ENCODE results near the gene SLC24A3.

The SLC24A3 gene

DNA sequence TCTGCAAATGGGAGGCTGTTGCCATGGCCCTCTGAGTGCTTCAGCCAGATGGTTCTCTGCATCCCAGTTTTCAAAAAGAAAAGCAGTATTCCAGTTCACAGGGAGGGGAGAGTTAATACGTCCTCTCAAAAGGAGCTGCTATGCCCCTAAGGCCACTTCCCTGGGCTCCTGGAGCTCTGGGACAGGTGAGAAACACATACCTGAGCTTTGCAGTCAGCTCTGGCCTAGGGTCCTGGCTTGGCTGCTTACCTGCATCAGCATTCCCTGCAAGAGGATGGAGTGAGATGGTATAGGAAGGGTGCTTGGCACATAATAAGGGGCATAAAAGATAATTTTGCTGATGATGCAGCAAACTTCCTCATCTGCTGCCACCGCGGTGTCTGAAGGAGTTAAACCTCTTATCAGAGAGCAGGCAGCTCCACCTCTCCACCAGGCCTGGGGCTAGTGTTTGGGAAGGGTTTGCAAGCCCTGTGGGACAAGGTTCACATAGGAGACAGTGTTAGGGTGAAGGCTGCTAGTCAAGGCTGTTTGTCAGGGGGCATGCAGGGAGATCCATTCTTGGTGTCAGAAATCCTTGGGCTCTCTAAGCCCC lies 62.7 kb downstream of the SLC24A3 start (continued):
- TF ChIP-seq, protein P1, sequence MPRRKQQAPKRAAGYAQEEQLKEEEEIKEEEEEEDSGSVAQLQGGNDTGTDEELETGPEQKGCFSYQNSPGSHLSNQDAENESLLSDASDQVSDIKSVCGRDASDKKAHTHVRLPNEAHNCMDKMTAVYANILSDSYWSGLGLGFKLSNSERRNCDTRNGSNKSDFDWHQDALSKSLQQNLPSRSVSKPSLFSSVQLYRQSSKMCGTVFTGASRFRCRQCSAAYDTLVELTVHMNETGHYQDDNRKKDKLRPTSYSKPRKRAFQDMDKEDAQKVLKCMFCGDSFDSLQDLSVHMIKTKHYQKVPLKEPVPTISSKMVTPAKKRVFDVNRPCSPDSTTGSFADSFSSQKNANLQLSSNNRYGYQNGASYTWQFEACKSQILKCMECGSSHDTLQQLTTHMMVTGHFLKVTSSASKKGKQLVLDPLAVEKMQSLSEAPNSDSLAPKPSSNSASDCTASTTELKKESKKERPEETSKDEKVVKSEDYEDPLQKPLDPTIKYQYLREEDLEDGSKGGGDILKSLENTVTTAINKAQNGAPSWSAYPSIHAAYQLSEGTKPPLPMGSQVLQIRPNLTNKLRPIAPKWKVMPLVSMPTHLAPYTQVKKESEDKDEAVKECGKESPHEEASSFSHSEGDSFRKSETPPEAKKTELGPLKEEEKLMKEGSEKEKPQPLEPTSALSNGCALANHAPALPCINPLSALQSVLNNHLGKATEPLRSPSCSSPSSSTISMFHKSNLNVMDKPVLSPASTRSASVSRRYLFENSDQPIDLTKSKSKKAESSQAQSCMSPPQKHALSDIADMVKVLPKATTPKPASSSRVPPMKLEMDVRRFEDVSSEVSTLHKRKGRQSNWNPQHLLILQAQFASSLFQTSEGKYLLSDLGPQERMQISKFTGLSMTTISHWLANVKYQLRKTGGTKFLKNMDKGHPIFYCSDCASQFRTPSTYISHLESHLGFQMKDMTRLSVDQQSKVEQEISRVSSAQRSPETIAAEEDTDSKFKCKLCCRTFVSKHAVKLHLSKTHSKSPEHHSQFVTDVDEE (CRISPR knock-in tag; IDR thresholded peaks at IDR 0.05), result no peak
- TF ChIP-seq ZC3H10 (CRISPR knock-in tag; IDR thresholded peaks at IDR 0.05) (no peak), ZFP30 (CRISPR knock-in tag; IDR thresholded peaks at IDR 0.05) (no peak), ZNF8 (CRISPR knock-in tag; IDR thresholded peaks at IDR 0.05) (no peak), ZFP3 (CRISPR knock-in tag; IDR thresholded peaks at IDR 0.05) (no peak), PPARA (CRISPR knock-in tag; IDR thresholded peaks at IDR 0.05; ENCODE audit: borderline replicate concordance) (no peak), ISL1 (CRISPR knock-in tag; IDR thresholded peaks at IDR 0.05) (no peak)

DNA sequence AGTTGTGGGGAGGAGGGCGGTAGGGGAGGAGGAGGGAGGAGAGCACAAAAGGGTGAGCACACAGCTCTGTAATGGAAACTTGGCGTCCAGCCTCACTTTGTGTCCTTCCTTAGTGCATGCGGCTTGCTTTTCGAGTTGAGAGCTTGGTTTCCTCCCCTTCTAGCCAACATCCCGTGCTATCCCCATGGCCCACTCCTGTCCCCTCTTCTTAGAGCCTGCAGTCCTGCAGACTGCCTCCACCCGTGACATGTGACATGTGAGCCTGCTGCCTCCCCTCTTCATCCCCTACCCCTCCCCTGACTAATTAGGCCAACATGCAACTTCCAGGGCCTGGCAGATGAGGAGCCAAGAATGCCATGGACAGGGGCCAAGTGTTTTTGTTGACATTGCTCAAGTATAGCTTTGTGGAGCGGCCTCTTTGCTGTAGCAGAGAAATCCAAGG lies 63.2 kb downstream of the SLC24A3 start:
- ATAC-seq, result no peak
- TF ChIP-seq, protein P2, sequence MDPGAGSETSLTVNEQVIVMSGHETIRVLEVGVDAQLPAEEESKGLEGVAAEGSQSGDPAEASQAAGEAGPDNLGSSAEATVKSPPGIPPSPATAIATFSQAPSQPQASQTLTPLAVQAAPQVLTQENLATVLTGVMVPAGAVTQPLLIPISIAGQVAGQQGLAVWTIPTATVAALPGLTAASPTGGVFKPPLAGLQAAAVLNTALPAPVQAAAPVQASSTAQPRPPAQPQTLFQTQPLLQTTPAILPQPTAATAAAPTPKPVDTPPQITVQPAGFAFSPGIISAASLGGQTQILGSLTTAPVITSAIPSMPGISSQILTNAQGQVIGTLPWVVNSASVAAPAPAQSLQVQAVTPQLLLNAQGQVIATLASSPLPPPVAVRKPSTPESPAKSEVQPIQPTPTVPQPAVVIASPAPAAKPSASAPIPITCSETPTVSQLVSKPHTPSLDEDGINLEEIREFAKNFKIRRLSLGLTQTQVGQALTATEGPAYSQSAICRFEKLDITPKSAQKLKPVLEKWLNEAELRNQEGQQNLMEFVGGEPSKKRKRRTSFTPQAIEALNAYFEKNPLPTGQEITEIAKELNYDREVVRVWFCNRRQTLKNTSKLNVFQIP (CRISPR knock-in tag; IDR thresholded peaks at IDR 0.05; ENCODE audit: borderline replicate concordance, low read depth), result no peak

DNA sequence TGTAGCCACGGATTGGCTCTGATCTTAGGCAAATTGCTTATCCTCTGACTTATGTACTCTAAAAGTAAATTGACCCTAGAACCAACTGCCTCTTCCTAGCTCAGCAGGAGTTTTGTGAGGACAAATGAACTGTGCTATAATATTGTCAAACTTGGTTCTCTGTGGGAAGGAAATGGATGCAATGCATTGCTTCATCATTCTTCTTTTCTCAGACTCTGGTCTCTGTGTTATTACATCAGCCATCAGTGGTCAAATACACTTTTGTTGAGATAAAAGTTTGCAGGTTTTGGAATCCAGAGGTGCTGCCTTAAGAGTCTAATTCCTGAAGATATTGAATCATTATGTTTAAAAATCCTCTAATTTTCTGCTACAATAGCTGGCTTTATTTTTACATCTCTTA lies 64.9 kb downstream of the SLC24A3 start:
- no peak for TF ChIP-seq ESRRG (CRISPR knock-in tag; IDR thresholded peaks at IDR 0.05)
- TF ChIP-seq CSDC2 (CRISPR knock-in tag; IDR thresholded peaks at IDR 0.05), result no peak
- TF ChIP-seq ARNTL (CRISPR knock-in tag; IDR thresholded peaks at IDR 0.05; ENCODE audit: borderline replicate concordance, low read depth), result no peak
- TF ChIP-seq, protein P3, sequence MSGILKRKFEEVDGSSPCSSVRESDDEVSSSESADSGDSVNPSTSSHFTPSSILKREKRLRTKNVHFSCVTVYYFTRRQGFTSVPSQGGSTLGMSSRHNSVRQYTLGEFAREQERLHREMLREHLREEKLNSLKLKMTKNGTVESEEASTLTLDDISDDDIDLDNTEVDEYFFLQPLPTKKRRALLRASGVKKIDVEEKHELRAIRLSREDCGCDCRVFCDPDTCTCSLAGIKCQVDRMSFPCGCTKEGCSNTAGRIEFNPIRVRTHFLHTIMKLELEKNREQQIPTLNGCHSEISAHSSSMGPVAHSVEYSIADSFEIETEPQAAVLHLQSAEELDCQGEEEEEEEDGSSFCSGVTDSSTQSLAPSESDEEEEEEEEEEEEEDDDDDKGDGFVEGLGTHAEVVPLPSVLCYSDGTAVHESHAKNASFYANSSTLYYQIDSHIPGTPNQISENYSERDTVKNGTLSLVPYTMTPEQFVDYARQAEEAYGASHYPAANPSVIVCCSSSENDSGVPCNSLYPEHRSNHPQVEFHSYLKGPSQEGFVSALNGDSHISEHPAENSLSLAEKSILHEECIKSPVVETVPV (CRISPR knock-in tag; IDR thresholded peaks at IDR 0.05), result no peak
- no peak for TF ChIP-seq ZNF565 (CRISPR knock-in tag; conservative IDR thresholded peaks at IDR 0.05; ENCODE audit: low read depth)
- no peak for TF ChIP-seq ZFP30 (CRISPR knock-in tag; IDR thresholded peaks at IDR 0.05)
- TF ChIP-seq ZFP3 (CRISPR knock-in tag; IDR thresholded peaks at IDR 0.05), result no peak
- TF ChIP-seq RARB (CRISPR knock-in tag; IDR thresholded peaks at IDR 0.05), result no peak
- TF ChIP-seq, protein P4, sequence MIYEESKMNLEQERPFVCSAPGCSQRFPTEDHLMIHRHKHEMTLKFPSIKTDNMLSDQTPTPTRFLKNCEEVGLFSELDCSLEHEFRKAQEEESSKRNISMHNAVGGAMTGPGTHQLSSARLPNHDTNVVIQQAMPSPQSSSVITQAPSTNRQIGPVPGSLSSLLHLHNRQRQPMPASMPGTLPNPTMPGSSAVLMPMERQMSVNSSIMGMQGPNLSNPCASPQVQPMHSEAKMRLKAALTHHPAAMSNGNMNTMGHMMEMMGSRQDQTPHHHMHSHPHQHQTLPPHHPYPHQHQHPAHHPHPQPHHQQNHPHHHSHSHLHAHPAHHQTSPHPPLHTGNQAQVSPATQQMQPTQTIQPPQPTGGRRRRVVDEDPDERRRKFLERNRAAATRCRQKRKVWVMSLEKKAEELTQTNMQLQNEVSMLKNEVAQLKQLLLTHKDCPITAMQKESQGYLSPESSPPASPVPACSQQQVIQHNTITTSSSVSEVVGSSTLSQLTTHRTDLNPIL (CRISPR knock-in tag; IDR thresholded peaks at IDR 0.05; ENCODE audit: low read depth), result no peak
- no peak for TF ChIP-seq GLIS3 (CRISPR knock-in tag; IDR thresholded peaks at IDR 0.05)
- no peak for ATAC-seq

DNA sequence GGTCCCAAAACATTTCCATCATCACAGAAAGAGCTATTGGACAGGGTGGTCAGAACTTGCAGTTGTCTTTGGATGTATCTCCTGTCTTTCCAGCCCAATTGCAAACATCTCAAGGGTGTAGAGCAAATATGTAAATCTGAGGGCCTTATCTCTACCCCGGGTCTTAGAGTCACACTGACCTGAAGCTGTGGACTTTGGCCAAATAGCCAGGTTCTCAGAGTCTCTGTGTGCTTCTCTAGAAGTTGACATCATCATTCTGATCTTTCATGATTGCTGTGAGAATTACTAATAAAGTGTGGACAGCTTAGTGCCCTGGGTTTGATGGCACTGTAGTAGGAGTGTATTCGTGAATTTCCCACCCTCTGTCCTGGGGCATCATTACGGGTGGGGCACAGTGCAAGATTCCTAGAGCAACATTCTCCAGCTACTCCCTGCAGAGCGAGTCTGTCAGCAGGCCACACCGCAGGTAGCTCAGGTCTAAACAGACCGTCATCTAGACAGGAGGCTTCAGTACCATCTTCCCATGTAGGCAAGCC lies 71.1 kb downstream of the SLC24A3 start:
- ATAC-seq, result no peak
- TF ChIP-seq ARNTL (CRISPR knock-in tag; IDR thresholded peaks at IDR 0.05; ENCODE audit: borderline replicate concordance, low read depth), result no peak
- TF ChIP-seq, protein P1 (CRISPR knock-in tag; IDR thresholded peaks at IDR 0.05), result no peak
- TF ChIP-seq, protein P2 (CRISPR knock-in tag; IDR thresholded peaks at IDR 0.05; ENCODE audit: borderline replicate concordance, low read depth), result no peak
- TF ChIP-seq GLIS3 (CRISPR knock-in tag; IDR thresholded peaks at IDR 0.05), result no peak
- no peak for TF ChIP-seq ZC3H10 (CRISPR knock-in tag; IDR thresholded peaks at IDR 0.05)
- no peak for TF ChIP-seq OSR1 (CRISPR knock-in tag; IDR thresholded peaks at IDR 0.05)
- TF ChIP-seq ZFP30 (CRISPR knock-in tag; IDR thresholded peaks at IDR 0.05), result no peak
- TF ChIP-seq PPARA (CRISPR knock-in tag; IDR thresholded peaks at IDR 0.05; ENCODE audit: borderline replicate concordance), result no peak
- TF ChIP-seq, protein P3 (CRISPR knock-in tag; IDR thresholded peaks at IDR 0.05), result no peak
- no peak for TF ChIP-seq TOX (CRISPR knock-in tag; IDR thresholded peaks at IDR 0.05; ENCODE audit: borderline replicate concordance)
- no peak for TF ChIP-seq ISL1 (CRISPR knock-in tag; IDR thresholded peaks at IDR 0.05)
- TF ChIP-seq ESRRG (CRISPR knock-in tag; IDR thresholded peaks at IDR 0.05), result no peak
- TF ChIP-seq CSDC2 (CRISPR knock-in tag; IDR thresholded peaks at IDR 0.05), result no peak
- TF ChIP-seq ZNF565 (CRISPR knock-in tag; conservative IDR thresholded peaks at IDR 0.05; ENCODE audit: low read depth), result no peak
- TF ChIP-seq BACH2 (CRISPR knock-in tag; IDR thresholded peaks at IDR 0.05; ENCODE audit: borderline replicate concordance), result no peak
- no peak for TF ChIP-seq SNAI2 (CRISPR knock-in tag; IDR thresholded peaks at IDR 0.05)
- TF ChIP-seq ZNF70 (CRISPR knock-in tag; IDR thresholded peaks at IDR 0.05), result no peak
